GM10266 (cell line): Measurements from ENCODE around the gene ZYG11B.
"Not testable (repeated sequence)": the region's sequence is repeated elsewhere in the genome, so short reads cannot be mapped to it uniquely, and the experiment has no call there.

Experiments used
- DNase-seq: peaks from one replicate; pipeline ENCODE4 v3.0.0; 2012; ENCODE audit errors: extremely low spot score
- TF ChIP-seq, protein P1 (sequence below): IDR thresholded peaks from 2 replicates; pipeline ENCODE4 v1.5.1; 2012; ENCODE audit warnings: mild to moderate bottlenecking, low read depth; ENCODE audit not compliant: control insufficient read depth, insufficient read depth; ENCODE audit errors: missing control alignments

Gene ZYG11B

DNA sequence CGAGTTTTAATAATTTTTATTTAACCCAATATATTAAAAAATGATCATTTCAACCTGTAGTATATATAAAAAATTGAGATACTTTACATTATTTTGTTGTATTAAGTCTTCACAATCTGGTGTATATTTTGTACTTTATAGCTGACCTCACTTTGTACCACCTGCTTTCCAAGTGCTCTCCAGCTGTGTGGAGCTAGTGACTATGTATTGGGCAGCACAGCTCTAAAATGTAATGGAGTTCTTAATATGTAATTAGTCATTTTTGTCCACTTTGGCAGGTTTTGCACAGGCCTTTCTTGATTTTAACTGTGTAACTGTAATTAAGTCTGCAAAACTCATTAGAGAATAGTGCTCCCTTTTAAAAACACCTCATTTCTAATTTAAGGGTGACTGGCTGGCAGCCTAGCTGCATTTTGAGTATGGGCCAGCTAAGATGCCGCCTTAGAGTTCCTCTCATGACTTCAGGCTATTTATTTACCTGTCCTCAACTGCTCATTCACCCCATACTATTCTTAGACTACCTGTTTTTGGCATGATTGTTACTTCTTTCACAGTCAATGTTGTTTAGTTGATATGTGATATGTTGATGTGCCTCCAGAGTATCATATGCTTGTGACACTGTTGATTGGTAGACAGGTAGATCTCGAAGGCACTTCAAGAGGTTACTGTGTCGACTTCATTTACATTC, 43.2 kb downstream of the ZYG11B start:
- TF ChIP-seq, protein P1, sequence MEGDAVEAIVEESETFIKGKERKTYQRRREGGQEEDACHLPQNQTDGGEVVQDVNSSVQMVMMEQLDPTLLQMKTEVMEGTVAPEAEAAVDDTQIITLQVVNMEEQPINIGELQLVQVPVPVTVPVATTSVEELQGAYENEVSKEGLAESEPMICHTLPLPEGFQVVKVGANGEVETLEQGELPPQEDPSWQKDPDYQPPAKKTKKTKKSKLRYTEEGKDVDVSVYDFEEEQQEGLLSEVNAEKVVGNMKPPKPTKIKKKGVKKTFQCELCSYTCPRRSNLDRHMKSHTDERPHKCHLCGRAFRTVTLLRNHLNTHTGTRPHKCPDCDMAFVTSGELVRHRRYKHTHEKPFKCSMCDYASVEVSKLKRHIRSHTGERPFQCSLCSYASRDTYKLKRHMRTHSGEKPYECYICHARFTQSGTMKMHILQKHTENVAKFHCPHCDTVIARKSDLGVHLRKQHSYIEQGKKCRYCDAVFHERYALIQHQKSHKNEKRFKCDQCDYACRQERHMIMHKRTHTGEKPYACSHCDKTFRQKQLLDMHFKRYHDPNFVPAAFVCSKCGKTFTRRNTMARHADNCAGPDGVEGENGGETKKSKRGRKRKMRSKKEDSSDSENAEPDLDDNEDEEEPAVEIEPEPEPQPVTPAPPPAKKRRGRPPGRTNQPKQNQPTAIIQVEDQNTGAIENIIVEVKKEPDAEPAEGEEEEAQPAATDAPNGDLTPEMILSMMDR: no peak
- DNase-seq: no peak

DNA sequence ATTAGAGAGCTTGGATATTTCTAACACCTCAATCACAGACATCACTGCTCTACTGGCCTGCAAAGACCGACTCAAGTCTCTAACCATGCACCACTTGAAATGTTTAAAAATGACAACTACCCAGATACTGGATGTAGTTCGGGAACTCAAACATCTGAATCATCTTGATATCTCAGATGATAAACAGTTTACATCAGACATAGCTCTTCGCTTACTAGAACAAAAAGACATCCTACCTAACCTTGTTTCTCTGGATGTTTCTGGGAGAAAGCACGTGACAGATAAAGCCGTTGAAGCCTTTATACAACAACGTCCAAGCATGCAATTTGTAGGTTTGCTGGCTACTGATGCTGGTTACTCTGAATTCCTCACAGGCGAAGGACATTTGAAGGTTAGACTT, 45.1 kb downstream of the ZYG11B start:
- TF ChIP-seq, protein P1: no peak
- no peak for DNase-seq

DNA sequence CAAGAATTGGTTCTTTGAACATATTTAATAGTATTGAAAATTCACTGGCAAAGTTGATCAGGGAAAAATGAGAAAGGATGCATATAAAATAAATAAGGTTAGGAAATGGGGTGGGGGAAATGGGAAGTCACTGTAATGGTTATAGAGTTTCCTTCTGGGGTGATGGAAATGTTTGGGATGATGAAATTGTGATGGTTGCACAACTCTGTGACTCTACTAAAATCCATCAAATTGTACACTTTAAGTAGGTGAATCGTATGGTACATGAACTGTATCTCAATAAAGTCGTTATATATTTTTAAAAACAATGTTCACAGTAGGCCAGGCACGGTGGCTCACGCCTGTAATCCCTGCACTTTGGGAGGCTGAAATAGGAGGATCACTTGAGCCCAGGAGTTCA, 59.9 kb downstream of the ZYG11B start:
- TF ChIP-seq, protein P1: no peak
- no peak for DNase-seq

DNA sequence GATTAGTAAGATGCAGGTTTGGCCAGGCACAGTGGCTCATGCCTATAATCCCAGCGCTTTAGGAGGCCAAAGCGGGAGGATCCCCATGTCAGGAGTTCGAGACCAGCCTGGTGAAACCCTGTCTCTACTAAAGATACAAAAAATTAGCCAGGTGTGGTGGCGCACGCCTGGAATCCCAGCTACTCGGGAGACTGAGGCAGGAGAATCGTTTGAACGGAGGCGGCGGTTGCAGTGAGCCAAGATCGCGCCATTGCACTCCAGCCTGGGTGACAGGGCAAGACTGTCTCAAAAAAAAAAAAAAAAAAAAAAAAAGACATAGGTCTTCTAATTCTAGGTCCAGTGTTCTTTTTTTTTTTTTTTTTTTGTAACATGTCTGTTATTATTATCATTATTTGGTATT, 64.2 kb downstream of the ZYG11B start:
- DNase-seq: not testable (repeated sequence)

DNA sequence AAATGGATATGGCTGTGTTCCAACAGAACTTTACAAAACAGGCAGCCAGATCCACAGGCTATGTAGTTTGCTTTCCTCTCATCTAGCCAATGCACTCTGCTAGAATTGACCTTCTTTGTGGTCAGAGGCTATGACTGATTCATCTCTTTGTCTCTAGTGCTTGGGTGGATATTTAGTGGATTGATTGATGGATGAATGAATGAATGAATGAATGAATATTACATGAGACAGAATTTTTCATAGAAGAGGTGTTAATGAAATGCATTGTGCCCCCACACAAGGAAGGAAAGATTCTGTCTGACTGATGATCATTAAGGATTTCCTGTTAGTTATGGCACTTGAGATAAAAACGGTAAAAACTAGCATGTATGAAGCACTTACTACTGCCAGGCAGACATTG, 65.8 kb downstream of the ZYG11B start:
- TF ChIP-seq, protein P1: no peak
- DNase-seq: no peak

DNA sequence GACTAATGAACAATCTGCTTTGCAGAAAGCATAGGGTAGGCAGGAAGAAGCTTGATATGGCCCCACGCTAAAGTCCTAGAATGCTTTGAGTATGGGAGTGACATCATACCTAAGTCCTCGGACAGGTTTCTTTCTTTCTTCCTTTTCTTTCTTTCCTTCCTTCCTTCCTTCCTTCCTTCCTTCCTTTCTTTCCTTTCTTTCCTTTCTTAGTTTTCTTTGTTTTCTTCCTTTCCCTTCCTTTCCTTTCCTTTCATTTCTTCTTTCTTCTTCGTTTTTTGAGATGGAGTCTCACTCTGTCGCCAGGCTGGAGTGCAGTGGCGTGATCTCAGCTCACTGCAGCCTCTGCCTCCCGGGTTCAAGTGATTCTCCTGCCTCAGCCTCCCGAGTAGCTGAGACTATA, 67.5 kb downstream of the ZYG11B start:
- not testable (repeated sequence) for DNase-seq

DNA sequence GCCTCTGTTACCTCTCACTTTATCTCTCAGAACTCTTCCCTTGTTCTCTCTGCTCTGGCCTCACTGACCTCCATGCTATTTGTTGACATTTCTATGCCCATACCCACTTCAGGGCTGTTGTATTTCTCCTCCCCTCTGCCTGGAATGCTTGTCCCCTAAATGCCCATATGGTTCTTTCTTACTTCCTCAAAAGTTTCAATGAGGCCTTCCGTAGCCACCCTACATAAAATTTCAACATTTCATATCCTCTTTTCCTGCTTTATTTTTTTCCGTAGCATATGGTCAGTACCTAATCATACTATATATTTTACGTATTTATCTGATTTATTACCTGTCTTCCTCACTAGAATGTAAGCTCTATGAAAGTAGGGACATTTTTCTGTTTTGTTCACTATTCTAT, 69.2 kb downstream of the ZYG11B start:
- TF ChIP-seq, protein P1: no peak
- no peak for DNase-seq

DNA sequence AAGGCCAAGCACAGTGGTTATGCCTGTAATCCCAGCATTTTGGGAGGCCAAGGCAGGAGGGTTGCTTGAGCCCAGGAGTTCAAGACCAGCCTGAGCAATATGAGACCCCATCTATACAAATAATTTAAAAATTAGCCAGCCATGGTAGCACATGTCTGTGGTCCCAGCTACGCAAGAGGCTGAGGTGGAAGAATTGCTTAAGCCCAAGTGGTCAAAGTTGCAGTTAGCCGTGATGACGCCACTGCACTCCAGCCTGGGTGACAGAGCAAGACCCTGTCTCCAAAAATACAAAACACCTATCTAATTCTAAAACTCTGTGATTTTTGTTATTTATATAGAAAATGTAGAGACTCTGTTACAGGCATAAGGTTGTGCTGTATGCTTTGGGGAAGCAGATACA, 72.1 kb downstream of the ZYG11B start:
- DNase-seq: no peak
- TF ChIP-seq, protein P1: no peak
